ENCODE results near the gene SYNDIG1L.

The SYNDIG1L gene

DNA sequence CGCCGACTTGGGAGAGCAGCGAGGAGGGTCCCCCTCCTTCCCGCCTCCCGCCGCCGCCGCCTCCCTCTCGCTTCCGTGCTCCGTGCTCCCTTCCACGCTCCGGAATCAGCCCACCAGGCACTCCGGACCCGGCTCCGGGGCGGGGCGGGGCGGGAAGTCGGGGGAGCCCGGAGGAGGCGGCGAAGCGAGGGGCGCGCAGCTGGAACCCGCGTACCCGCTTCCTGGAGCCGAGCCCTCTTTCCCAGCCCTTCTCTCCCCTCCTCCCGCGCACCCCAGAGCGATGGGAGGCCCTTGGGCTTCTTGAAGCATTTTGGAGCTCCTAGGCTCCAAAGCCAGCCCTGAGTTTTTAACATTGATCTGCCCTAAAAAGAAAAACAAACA is at the start of gene SYNDIG1L:
TSS of gene SYNDIG1L (minus strand) at position 9 of the 381 bp plus-strand sequence. CDS start 16,466 bp downstream, outside the sequence.
- TF ChIP-seq CTCF (IDR thresholded peaks at IDR 0.05; ENCODE audit: low read depth, low read length), result no peak
- H3K4me3 ChIP-seq (ENCODE audit: low read depth, low read length), result no peak within 1 kb of the TSS

GRCh38 chr14:74475678-74476077 is 49.7 kb upstream of the SYNDIG1L start:
- TF ChIP-seq CTCF (IDR thresholded peaks at IDR 0.05; ENCODE audit: low read depth, low read length), result no peak
- no peak overlapping the region for H3K4me3 ChIP-seq (ENCODE audit: low read depth, low read length)

DNA sequence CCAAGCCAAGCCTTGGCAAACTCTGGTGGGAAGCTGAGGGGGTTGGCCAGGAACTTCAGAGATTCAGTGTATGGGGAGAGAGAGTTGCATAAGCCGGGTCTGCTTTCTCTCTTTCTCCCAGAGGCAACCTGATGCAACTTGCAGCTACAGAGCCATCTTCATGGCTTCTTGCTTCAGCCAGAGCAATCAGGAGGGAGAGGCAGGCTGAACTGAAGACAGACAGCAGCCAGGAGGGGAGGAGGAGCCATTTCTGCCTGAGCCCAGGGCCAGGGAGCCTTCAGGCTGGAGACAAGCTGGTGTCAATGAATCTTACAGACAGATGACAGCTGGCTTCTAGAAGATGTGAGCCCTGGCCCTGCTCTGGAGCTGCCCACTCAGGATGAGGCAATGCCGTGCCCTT is 48.4 kb upstream of the SYNDIG1L start:
- no peak for TF ChIP-seq CTCF (IDR thresholded peaks at IDR 0.05; ENCODE audit: low read depth, low read length)

GRCh38 chr14:74472601-74473000 is 46.6 kb upstream of the SYNDIG1L start:
- no peak overlapping the region for H3K4me3 ChIP-seq (ENCODE audit: low read depth, low read length)
- no peak for TF ChIP-seq CTCF (IDR thresholded peaks at IDR 0.05; ENCODE audit: low read depth, low read length)

More for the DNA sequence above, 48.4 kb upstream of the SYNDIG1L start:
- H3K4me3 ChIP-seq (ENCODE audit: low read depth, low read length), result no peak overlapping the region

- no peak for TF ChIP-seq CTCF (IDR thresholded peaks at IDR 0.05; ENCODE audit: low read depth, low read length)
- H3K4me3 ChIP-seq (ENCODE audit: low read depth, low read length), result no peak overlapping the region
These were observed 43.8 kb upstream of the SYNDIG1L start for GRCh38 chr14:74469548-74470518.

- H3K4me3 ChIP-seq (ENCODE audit: low read depth, low read length), result no peak overlapping the region
- no peak for TF ChIP-seq CTCF (IDR thresholded peaks at IDR 0.05; ENCODE audit: low read depth, low read length)
These were observed 42.5 kb upstream of the SYNDIG1L start for GRCh38 chr14:74468513-74468912.

DNA sequence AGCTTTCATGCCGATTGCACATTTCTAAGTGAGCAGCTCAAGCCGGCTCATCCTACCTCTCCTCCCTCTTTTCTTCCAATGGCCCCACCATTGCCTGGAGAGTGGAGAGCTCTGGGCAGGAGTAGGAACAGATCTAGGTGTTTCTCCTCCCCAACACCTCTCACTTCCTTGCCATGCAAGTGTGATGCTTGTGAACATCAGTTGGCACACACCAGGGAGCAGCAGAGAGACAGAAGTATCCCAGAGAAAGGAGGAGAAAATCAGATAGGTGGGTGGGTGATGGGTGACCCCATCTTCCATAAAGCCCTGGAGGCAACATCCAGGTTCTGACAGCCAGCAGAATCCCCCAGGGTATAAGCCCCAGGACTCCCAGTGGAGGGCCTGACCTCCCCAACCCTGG is 39.3 kb upstream of the SYNDIG1L start:
- TF ChIP-seq CTCF (IDR thresholded peaks at IDR 0.05; ENCODE audit: low read depth, low read length), result no peak
- H3K4me3 ChIP-seq (ENCODE audit: low read depth, low read length), result no peak overlapping the region
